ENCODE measurements around the gene RFX7. TPM values are rescaled to one million over a fixed set of nuclear protein-coding genes. Genes with fewer than 3 reads are reported as not detected.

The RFX7 gene
- total RNA-seq, 2 experiments from 2014 or later: 29.4 to 30.5 TPM

GRCh38 chr15:56082263-56082761, 161.4 kb downstream of the RFX7 start:
- no peak overlapping the region for H3K4me3 Mint-ChIP-seq
- intact Hi-C loops (cut with micrococcal nuclease): no loop called here
- CTCF ChIA-PET: no interaction called here

GRCh38 chr15:56077081-56077480, 166.6 kb downstream of the RFX7 start:
- TF ChIP-seq CTCF (IDR thresholded peaks at IDR 0.05): no peak
- DNase-seq (no peak), ATAC-seq (no peak)
- POLR2A ChIA-PET: no interaction called here
- intact Hi-C loops (cut with micrococcal nuclease): no loop called here
- no peaks in the 10 kb centered on the region for H3K4me1 Mint-ChIP-seq (ENCODE audit: low read depth)
- no peak overlapping the region for H3K4me3 Mint-ChIP-seq
- no peaks in the 10 kb centered on the region for H3K27me3 Mint-ChIP-seq
- H3K27ac Mint-ChIP-seq: no peak overlapping the region
- CTCF ChIA-PET: interaction anchor here (1.3 kb wide), 1 partner anchor 24 kb away, joined by 6 read pairs; no protein-coding TSS in a partner anchor
- peaks cover 2% of the 10 kb centered on the region for H3K9me3 Mint-ChIP-seq
- H3K36me3 Mint-ChIP-seq (ENCODE audit: low read depth): no peaks in the 10 kb centered on the region

More at GRCh38 chr15:56082263-56082761, 161.4 kb downstream of the RFX7 start:
- POLR2A ChIA-PET: no interaction called here
- Mint-ChIP-seq H3K4me1 (ENCODE audit: low read depth) (peaks cover 3% of the 10 kb centered on the region), H3K36me3 (ENCODE audit: low read depth) (no peaks in the 10 kb centered on the region), H3K27me3 (peaks cover 1% of the 10 kb centered on the region), H3K9me3 (peaks cover 2% of the 10 kb centered on the region), H3K27ac (no peak overlapping the region)
- ATAC-seq (no peak), DNase-seq (no peak)
- no peak for TF ChIP-seq CTCF (IDR thresholded peaks at IDR 0.05)

- Mint-ChIP-seq H3K4me3 (no peak overlapping the region), H3K36me3 (ENCODE audit: low read depth) (no peaks in the 10 kb centered on the region), H3K27ac (no peak overlapping the region), H3K4me1 (ENCODE audit: low read depth) (no peaks in the 10 kb centered on the region), H3K27me3 (peaks cover 2% of the 10 kb centered on the region), H3K9me3 (peaks cover 2% of the 10 kb centered on the region)
- CTCF ChIA-PET: interaction anchor here (1.3 kb wide), 1 partner anchor 23 kb away, joined by 6 read pairs; no protein-coding TSS in a partner anchor
- POLR2A ChIA-PET: no interaction called here
- no peak for TF ChIP-seq CTCF (IDR thresholded peaks at IDR 0.05)
- DNase-seq (no peak), ATAC-seq (no peak)
- intact Hi-C loops (cut with micrococcal nuclease): no loop called here
Observed at GRCh38 chr15:56076640-56077039, 167.0 kb downstream of the RFX7 start.

- H3K27me3 Mint-ChIP-seq: peaks cover 4% of the 10 kb centered on the region
- H3K4me1 Mint-ChIP-seq (ENCODE audit: low read depth): no peaks in the 10 kb centered on the region
- H3K9me3 Mint-ChIP-seq: peaks cover 2% of the 10 kb centered on the region
- CTCF ChIA-PET: no interaction called here
- no peak overlapping the region for H3K27ac Mint-ChIP-seq
- ATAC-seq (no peak), DNase-seq (no peak)
- no peak overlapping the region for H3K4me3 Mint-ChIP-seq
- no peaks in the 10 kb centered on the region for H3K36me3 Mint-ChIP-seq (ENCODE audit: low read depth)
- intact Hi-C loops (cut with micrococcal nuclease): no loop called here
- POLR2A ChIA-PET: no interaction called here
- TF ChIP-seq CTCF (IDR thresholded peaks at IDR 0.05): no peak
Observed at GRCh38 chr15:56074481-56075265, 169.0 kb downstream of the RFX7 start.

GRCh38 chr15:56064152-56064551, 179.5 kb downstream of the RFX7 start:
- ChIA-PET POLR2A (no interaction called here), CTCF (no interaction called here)
- H3K9me3 Mint-ChIP-seq: peaks cover 2% of the 10 kb centered on the region
- no peaks in the 10 kb centered on the region for H3K36me3 Mint-ChIP-seq (ENCODE audit: low read depth)
- H3K27me3 Mint-ChIP-seq: no peaks in the 10 kb centered on the region
- no peak overlapping the region for H3K27ac Mint-ChIP-seq
- H3K4me3 Mint-ChIP-seq: no peak overlapping the region
- TF ChIP-seq CTCF (IDR thresholded peaks at IDR 0.05): no peak
- no peaks in the 10 kb centered on the region for H3K4me1 Mint-ChIP-seq (ENCODE audit: low read depth)
- intact Hi-C loops (cut with micrococcal nuclease): no loop called here
- no peak for ATAC-seq
- no peak for DNase-seq

Measured in activated CD8-positive, alpha-beta T cell treated with anti-CD3 and anti-CD28 coated beads for 36 hours (primary cell).